Lower lobe of right lung (tissue), 2 donors: ENCODE measurements around the gene CD300E. TPM values are rescaled to one million over a fixed set of nuclear protein-coding genes. Genes with fewer than 3 reads are reported as not detected.

ENCODE experiments used
- ATAC-seq, 2 donors: fragments of 200-7000 bp; cut with Tn5 transposase; one replicate each; pipeline ENCODE4 v1.9.1; 2020 to 2022; ENCODE audit warnings: mild to moderate bottlenecking in 2 of 2, moderate library complexity in 2 of 2
- DNase-seq: peaks from one replicate; pipeline ENCODE4 v3.0.0-alpha.2; 2020
- H3K27ac ChIP-seq: fragments of 200-600 bp; one replicate; pipeline ENCODE4 v1.8.0; 2022
- H3K27me3 ChIP-seq: fragments of 200-600 bp; one replicate; pipeline ENCODE4 v1.8.0; 2022; ENCODE audit warnings: low read depth
- H3K36me3 ChIP-seq: fragments of 200-600 bp; one replicate; pipeline ENCODE4 v1.8.0; 2022; ENCODE audit warnings: mild to moderate bottlenecking
- H3K4me1 ChIP-seq: fragments of 200-600 bp; one replicate; pipeline ENCODE4 v1.8.0; 2022
- H3K4me3 ChIP-seq: fragments of 200-600 bp; one replicate; pipeline ENCODE4 v1.8.0; 2022; ENCODE audit warnings: mild to moderate bottlenecking
- H3K9me3 ChIP-seq: fragments of 200-600 bp; one replicate; pipeline ENCODE4 v1.8.0; 2022
- CTCF ChIP-seq: fragments of 200-600 bp; IDR thresholded peaks from one replicate; pipeline ENCODE4 v1.8.0; 2022; ENCODE audit warnings: antibody characterized with exemption, mild to moderate bottlenecking
- intact Hi-C: fragments of 100-400 bp; cut with DNase I; formaldehyde crosslinking; loops from one replicate; pipeline ENCODE4 v1.11.0; 2022
- total RNA-seq: library from RNA; stranded (reverse); fragmentation: NEBNext Ultra II Directional; extraction: Animal tissue kit (Norgen Biotek cat#: 25700); gene quantifications from one replicate; pipeline ENCODE4 v1.2.1, GENCODE V29; 2021
- donor health status: DM: no; HTN: yes; CAD: no; lungs with severe emphysema.

CD300E gene
- total RNA-seq, 1 donor from 2014 or later, result 7.3 TPM

DNA sequence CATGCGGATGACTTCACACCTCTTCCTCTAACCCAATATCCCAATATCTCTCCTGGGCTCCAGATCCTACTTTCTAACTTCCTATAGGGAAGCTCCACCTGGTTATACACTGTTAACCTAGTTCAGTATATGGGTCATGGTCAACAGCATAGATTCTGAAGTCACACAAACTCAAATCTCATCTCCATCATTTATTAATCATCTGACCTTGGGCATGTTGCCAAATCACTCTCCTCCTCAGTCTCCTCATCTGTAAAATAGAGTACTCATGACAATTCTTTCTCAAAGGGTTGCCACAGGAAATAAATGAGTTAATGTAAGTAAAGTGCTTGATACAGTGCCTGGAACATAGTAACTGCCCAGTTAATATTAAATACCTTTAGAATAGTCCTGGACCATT is 593 bp upstream of the CD300E start:
- H3K27ac ChIP-seq, result no peak overlapping the region
- peaks cover 3% of the 10 kb centered on the region for H3K27me3 ChIP-seq
- H3K36me3 ChIP-seq, result no peaks in the 10 kb centered on the region
- intact Hi-C loops, result no loop called here
- H3K9me3 ChIP-seq, result no peaks in the 10 kb centered on the region
- no peak overlapping the region for H3K4me3 ChIP-seq
- no peaks in the 10 kb centered on the region for H3K4me1 ChIP-seq
- DNase-seq (no peak), ATAC-seq (no peak)
- no peak for TF ChIP-seq CTCF

GRCh38 chr17:74619077-74619673 is 4.4 kb downstream of the CD300E start:
- no peak for TF ChIP-seq CTCF
- peak; percentile 14 to 23 for ATAC-seq
- no peaks in the 10 kb centered on the region for H3K9me3 ChIP-seq
- H3K4me1 ChIP-seq, result no peaks in the 10 kb centered on the region
- H3K4me3 ChIP-seq, result no peak overlapping the region
- intact Hi-C loops, result no loop called here
- DNase-seq, result no peak
- H3K27ac ChIP-seq, result no peak overlapping the region
- H3K36me3 ChIP-seq, result no peaks in the 10 kb centered on the region
- peaks cover under 1% of the 10 kb centered on the region for H3K27me3 ChIP-seq

GRCh38 chr17:74618451-74618850 is 5.1 kb downstream of the CD300E start:
- no peak overlapping the region for H3K4me3 ChIP-seq
- DNase-seq (no peak), ATAC-seq (no peak)
- intact Hi-C loops, result no loop called here
- no peak overlapping the region for H3K27ac ChIP-seq
- no peaks in the 10 kb centered on the region for H3K9me3 ChIP-seq
- TF ChIP-seq CTCF, result no peak
- no peaks in the 10 kb centered on the region for H3K4me1 ChIP-seq
- peaks cover 7% of the 10 kb centered on the region for H3K27me3 ChIP-seq
- no peaks in the 10 kb centered on the region for H3K36me3 ChIP-seq

DNA sequence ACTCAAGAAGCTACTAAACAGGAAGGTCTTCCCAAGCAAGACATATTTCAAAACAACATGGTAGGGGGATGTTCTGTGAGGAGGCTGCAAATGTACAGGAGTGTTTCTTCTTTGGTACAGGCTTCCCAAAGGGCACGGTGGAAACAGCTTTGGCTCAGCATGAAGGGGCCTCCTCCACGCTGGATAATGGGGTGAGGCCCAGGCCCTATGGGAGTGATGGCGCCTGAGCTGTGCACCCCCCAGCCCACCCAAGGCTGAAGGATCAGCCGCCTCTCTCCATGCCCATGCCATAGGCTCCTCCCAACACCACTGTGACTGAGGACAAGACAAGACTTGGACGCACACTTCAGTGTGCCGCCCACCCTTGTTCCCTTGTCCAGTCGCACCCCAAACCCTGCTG is 6.8 kb downstream of the CD300E start:
- H3K9me3 ChIP-seq, result no peaks in the 10 kb centered on the region
- no peak overlapping the region for H3K4me3 ChIP-seq
- ATAC-seq (no peak), DNase-seq (no peak)
- TF ChIP-seq CTCF, result no peak
- intact Hi-C loops, result no loop called here
- no peaks in the 10 kb centered on the region for H3K36me3 ChIP-seq
- no peaks in the 10 kb centered on the region for H3K4me1 ChIP-seq
- H3K27me3 ChIP-seq, result peaks cover 11% of the 10 kb centered on the region
- H3K27ac ChIP-seq, result no peak overlapping the region

DNA sequence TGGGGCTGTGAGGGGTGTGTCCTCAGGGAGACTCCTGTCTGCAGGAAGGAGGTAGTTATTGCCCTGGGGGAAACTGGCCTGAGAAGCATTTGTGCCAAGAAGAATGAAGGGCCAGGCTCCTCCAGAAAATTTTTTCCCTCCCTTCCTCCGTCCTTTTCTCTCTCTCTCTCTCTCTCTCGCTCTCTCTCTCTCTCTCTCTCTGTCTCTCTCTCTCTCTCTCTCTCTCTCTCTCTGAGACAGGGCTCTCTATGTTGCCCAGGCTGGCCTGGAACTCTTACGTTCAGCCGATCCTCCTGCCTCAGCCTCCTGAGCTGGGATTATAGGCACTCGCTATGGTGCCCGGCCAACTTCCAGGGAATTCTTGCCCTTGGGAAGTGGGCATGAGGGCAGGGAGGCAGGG is 11.5 kb downstream of the CD300E start:
- ATAC-seq (no peak), DNase-seq (no peak)
- TF ChIP-seq CTCF, result no peak
- H3K36me3 ChIP-seq, result no peaks in the 10 kb centered on the region
- peaks cover 15% of the 10 kb centered on the region for H3K27me3 ChIP-seq
- no peak overlapping the region for H3K4me3 ChIP-seq
- no peaks in the 10 kb centered on the region for H3K4me1 ChIP-seq
- intact Hi-C loops, result no loop called here
- H3K9me3 ChIP-seq, result no peaks in the 10 kb centered on the region
- no peak overlapping the region for H3K27ac ChIP-seq
